GM23338 (cell line): ENCODE measurements around the gene OR2L2.

ENCODE experiments used
- CTCF ChIP-seq, 2 experiments: fragments of 200-600 bp in 1 of 2; sonication (generic) in 1 of 2; conservative IDR thresholded peaks; 2 replicates each; pipeline versions ENCODE4 v1.5.1 to v1.6.1; 2016 to 2017; ENCODE audit warnings: antibody characterized with exemption in 2 of 2, low read depth in 2 of 2, mild to moderate bottlenecking in 2 of 2, moderate library complexity in 1 of 2
- EZH2phosphoT487 ChIP-seq: fragments of 200-600 bp; sonication (generic); IDR thresholded peaks from one replicate; pipeline ENCODE4 v1.8.1; 2018; ENCODE audit warnings: antibody characterized with exemption; ENCODE audit not compliant: unreplicated experiment
- POLR2AphosphoS5 ChIP-seq: IDR thresholded peaks from 2 replicates; pipeline ENCODE4 v1.6.1; 2016; ENCODE audit warnings: antibody characterized with exemption, low read depth
- REST ChIP-seq: IDR thresholded peaks from one replicate; pipeline ENCODE4 v1.6.1; 2018; ENCODE audit warnings: antibody characterized with exemption; ENCODE audit not compliant: unreplicated experiment
- ZNF114 ChIP-seq: fragments of 250-450 bp; sonication (Bioruptor Pico); IDR thresholded peaks from 2 replicates; pipeline ENCODE4 v1.5.0; 2020; ENCODE audit warnings: mild to moderate bottlenecking, moderate library complexity

GRCh38 chr1:248029770-248030169, at the start of gene OR2L2:
- no peak for TF ChIP-seq CTCF (conservative IDR thresholded peaks at IDR 0.05; ENCODE audit: low read depth in 2 of 2)
- no peak for TF ChIP-seq EZH2phosphoT487
- TF ChIP-seq REST, result no peak
- TF ChIP-seq POLR2AphosphoS5, result no peak
- no peak for TF ChIP-seq ZNF114
